GM18861 (cell line): Measurements from ENCODE around the gene PTOV1.

Experiments used
- ATAC-seq: cut with Tn5 transposase; IDR thresholded peaks from one replicate; pipeline ENCODE4 v1.9.1; 2021; ENCODE audit not compliant: unreplicated experiment

PTOV1 gene

DNA sequence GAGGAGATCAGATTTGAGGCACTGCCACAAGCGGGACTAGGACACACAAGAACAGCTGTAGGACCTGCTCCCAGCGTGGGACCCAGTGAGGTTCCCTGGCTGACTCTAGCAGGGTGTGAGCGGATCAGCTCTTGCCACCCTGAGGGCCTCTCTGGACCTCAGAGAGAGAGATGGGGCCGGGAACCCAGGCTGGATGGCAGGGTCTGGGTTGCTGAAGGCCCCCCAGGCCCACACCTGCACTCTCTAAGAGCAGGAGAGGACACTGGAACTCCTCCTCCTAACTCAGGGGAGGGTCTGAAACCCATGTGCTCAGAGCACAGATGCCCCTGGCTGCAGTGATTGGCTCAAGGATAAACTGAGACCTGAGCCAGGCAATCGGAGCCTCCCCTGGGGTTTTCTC is 59.2 kb downstream of the PTOV1 start:
- ATAC-seq, result no peak
